ENCODE measurements around the gene SCUBE2. TPM values are rescaled to one million over a fixed set of nuclear protein-coding genes. Genes with fewer than 3 reads are reported as not detected.
"Not testable (repeated sequence)": the region's sequence is repeated elsewhere in the genome, so short reads cannot be mapped to it uniquely, and the experiment has no call there.

The SCUBE2 gene
- total and polyA plus RNA-seq, 7 donors: 1.2 to 4.3 (median 1.7) TPM

GRCh38 chr11:9014826-9015225 is 76.6 kb downstream of the SCUBE2 start:
- no peak for TF ChIP-seq CTCF (IDR thresholded peaks at IDR 0.05)
- no peak for DNase-seq
- Histone ChIP-seq H3K27ac (no peak overlapping the region), H3K27me3 (ENCODE audit: insufficient read depth in 3 of 3, low read length in 2 of 3) (no peaks in the 10 kb centered on the region), H3K36me3 (ENCODE audit: insufficient read depth in 1 of 2, low read depth in 1 of 2) (no peaks in the 10 kb centered on the region), H3K4me1 (no peaks in the 10 kb centered on the region), H3K4me3 (no peak overlapping the region), H3K9me3 (no peaks in the 10 kb centered on the region)
- 62 to 78% (median 74%) methylated on average over 3 of the region's 3 CpGs for WGBS, 3 donors
- intact Hi-C loops (cut with DNase I): loop anchor here (1.0 to 10.0 kb wide), 4 partner anchors 122 to 492 kb away; no protein-coding TSS in a partner anchor
- ATAC-seq: no peak

GRCh38 chr11:9013373-9013772 is 78.0 kb downstream of the SCUBE2 start:
- intact Hi-C loops (cut with DNase I): loop anchor here in 1 of 2 donors (10.0 kb wide), 1 partner anchor 491 kb away; no protein-coding TSS in a partner anchor
- DNase-seq: no peak
- Histone ChIP-seq H3K4me1 (no peaks in the 10 kb centered on the region), H3K9me3 (no peaks in the 10 kb centered on the region), H3K27ac (no peak overlapping the region), H3K27me3 (ENCODE audit: insufficient read depth in 3 of 3, low read length in 2 of 3) (no peaks in the 10 kb centered on the region), H3K4me3 (no peak overlapping the region), H3K36me3 (ENCODE audit: insufficient read depth in 1 of 2, low read depth in 1 of 2) (no peaks in the 10 kb centered on the region)
- 89 to 96% (median 95%) methylated on average over 4 of the region's 4 CpGs for WGBS, 3 donors
- TF ChIP-seq CTCF (IDR thresholded peaks at IDR 0.05): no peak
- no peak for ATAC-seq

GRCh38 chr11:9009538-9009937 is 81.9 kb downstream of the SCUBE2 start:
- H3K36me3 ChIP-seq (ENCODE audit: insufficient read depth in 1 of 2, low read depth in 1 of 2); H3K4me1 ChIP-seq; H3K27ac ChIP-seq; H3K4me3 ChIP-seq; ATAC-seq; DNase-seq; H3K9me3 ChIP-seq; intact Hi-C loops (cut with DNase I); H3K27me3 ChIP-seq (ENCODE audit: insufficient read depth in 3 of 3, low read length in 2 of 3): not testable (repeated sequence)
- WGBS, 3 donors: 56 to 85% (median 65%) methylated on average over 1 of the region's 1 CpG

GRCh38 chr11:9008661-9009060 is 82.7 kb downstream of the SCUBE2 start:
- 67 to 86% (median 86%) methylated on average over 1 of the region's 1 CpG for WGBS, 3 donors
- TF ChIP-seq CTCF (IDR thresholded peaks at IDR 0.05): no peak
- Histone ChIP-seq H3K4me1 (peaks cover 9% of the 10 kb centered on the region), H3K4me3 (no peak overlapping the region), H3K9me3 (no peaks in the 10 kb centered on the region), H3K27ac (no peak overlapping the region), H3K36me3 (ENCODE audit: insufficient read depth in 1 of 2, low read depth in 1 of 2) (no peaks in the 10 kb centered on the region), H3K27me3 (ENCODE audit: insufficient read depth in 3 of 3, low read length in 2 of 3) (peaks cover 0 to 11% (median 3%) of the 10 kb centered on the region in 3 donors)
- intact Hi-C loops (cut with DNase I): no loop called here
- ATAC-seq (no peak), DNase-seq (no peak)

- 48 to 59% (median 49%) methylated on average over 3 of the region's 3 CpGs for WGBS, 3 donors
- TF ChIP-seq CTCF (IDR thresholded peaks at IDR 0.05): no peak
- ATAC-seq: no peak
- no peak overlapping the region for H3K27ac ChIP-seq
- no peaks in the 10 kb centered on the region for H3K36me3 ChIP-seq (ENCODE audit: insufficient read depth in 1 of 2, low read depth in 1 of 2)
- intact Hi-C loops (cut with DNase I): no loop called here
- no peaks in the 10 kb centered on the region for H3K9me3 ChIP-seq
- H3K4me1 ChIP-seq: peaks cover 15% of the 10 kb centered on the region
- H3K4me3 ChIP-seq: no peak overlapping the region
- no peak for DNase-seq
- H3K27me3 ChIP-seq (ENCODE audit: insufficient read depth in 3 of 3, low read length in 2 of 3): peaks cover 3 to 17% (median 4%) of the 10 kb centered on the region in 3 donors
These were observed 83.3 kb downstream of the SCUBE2 start for GRCh38 chr11:9008011-9008550.
